GM12872 (cell line): ENCODE results near the gene CENPF.

Source experiments
- CTCF ChIP-seq: IDR thresholded peaks from 3 replicates; pipeline ENCODE4 v1.5.1; 2011; ENCODE audit warnings: low read depth, mild to moderate bottlenecking, low read length, moderate library complexity; ENCODE audit not compliant: insufficient read depth

The CENPF gene

GRCh38 chr1:214567481-214567980, 35.5 kb upstream of the CENPF start:
- TF ChIP-seq CTCF: no peak

GRCh38 chr1:214568328-214568727, 34.7 kb upstream of the CENPF start:
- no peak for TF ChIP-seq CTCF

DNA sequence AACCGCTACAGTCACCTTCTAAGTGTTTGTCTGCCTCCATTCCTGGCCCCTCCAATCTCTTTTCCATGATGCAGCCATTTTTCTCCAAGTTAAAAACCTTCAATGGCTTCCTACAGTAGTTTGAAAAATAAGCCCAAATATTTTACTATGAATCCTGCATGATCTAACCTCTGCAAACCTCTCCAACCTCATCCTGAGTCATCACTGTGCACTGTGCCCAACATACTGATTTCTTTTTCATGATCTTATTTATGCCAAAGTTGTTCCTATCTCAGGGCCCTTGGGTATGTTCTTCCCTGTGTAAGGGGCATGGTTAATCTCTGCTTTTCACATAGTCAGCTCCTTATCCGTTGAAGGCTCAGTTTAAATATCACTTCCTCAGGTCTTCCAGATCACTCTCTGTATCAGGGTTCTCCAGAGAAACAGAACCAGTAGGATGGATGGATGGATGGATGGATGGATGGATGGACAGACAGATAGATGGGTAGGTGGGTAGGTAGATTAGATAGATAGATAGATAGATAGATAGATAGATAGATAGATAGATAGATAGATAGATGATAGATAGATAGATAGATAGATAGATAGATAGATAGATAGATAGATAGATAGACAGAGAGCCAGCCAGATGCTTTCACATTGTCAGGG, 33.5 kb upstream of the CENPF start:
- no peak for TF ChIP-seq CTCF

- no peak for TF ChIP-seq CTCF
These were observed 32.6 kb upstream of the CENPF start for GRCh38 chr1:214570442-214570841.

DNA sequence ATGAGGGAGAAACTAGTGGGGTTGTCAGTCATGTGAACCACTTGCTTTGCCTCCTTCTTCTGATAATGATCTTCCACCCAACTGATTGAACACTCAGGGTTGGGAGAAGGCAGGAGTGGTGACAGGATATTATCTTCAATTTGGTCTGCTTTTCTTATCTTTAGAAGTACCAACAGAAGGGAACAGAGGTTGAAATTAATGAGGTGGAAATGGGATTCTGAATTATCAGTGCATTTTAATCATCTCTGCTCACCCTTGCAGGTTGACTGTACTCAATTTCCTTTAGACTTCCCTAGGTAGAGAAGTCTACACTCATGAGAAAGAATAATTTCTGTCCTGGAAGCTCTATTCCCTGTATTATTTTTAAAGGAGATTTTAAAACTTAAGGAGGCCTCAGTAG, 31.7 kb upstream of the CENPF start:
- TF ChIP-seq CTCF: no peak

DNA sequence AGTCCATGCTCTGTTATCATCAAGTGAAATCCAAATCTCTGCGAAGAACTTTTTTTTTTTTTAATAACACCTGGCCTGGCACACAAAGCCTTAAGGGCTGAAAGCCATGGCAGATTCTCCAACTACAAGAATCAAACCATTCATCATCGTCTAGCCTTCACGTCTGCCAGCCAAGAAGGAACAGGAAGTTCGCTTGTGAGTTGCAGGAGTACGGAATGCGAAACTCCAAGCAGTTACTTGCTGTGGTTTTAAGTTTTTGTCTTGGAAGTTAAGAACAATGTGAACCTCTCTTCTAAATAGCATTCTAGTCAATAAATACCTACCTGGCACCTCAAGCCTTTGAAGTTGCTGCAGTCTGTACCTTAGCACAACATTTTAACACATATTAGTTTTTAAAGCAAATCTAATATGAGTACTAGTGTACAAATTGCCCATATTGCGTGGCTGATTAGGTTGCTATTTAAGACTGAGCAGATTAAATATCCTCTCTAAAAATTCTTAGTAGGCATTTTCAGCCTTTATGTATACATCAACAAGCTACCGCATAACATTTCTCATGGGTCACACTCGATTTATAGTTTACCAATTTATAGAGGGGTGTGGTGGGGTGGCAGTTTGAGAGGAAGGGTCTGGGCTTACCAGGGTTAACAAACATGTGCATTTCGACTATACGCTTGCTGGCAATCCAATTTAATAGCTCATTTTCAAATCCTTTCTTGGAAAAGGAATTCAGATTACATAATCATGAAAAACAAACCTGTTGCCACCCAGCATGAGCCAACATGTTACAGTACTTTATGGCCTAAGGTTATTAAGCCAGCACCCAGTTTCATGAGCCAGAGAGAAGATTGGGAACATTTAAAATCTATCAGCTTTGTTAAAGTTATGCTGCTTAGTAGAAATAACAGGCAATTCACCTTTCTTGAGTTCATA, 29.3 kb upstream of the CENPF start:
- no peak for TF ChIP-seq CTCF

- no peak for TF ChIP-seq CTCF
These were observed 28.2 kb upstream of the CENPF start for GRCh38 chr1:214574598-214575411.
